OCI-LY1 (cell line): ENCODE results near the gene MCTP1.

ENCODE experiments used
- EZH2 ChIP-seq: fragments of 200-600 bp; sonication (generic), shearing (Covaris generic); IDR thresholded peaks from 2 replicates; pipeline ENCODE4 v1.8.0; 2017; ENCODE audit warnings: borderline replicate concordance, mixed run types, mild to moderate bottlenecking, antibody characterized with exemption, low read length, moderate library complexity, mixed read lengths
- TF ChIP-seq, protein P1 (sequence below): fragments of 200-600 bp; sonication (generic), shearing (Covaris generic); IDR thresholded peaks from 2 replicates; pipeline ENCODE4 v1.5.1; 2017; ENCODE audit warnings: mild to moderate bottlenecking, antibody characterized with exemption, low read length, moderate library complexity, mixed read lengths

DNA sequence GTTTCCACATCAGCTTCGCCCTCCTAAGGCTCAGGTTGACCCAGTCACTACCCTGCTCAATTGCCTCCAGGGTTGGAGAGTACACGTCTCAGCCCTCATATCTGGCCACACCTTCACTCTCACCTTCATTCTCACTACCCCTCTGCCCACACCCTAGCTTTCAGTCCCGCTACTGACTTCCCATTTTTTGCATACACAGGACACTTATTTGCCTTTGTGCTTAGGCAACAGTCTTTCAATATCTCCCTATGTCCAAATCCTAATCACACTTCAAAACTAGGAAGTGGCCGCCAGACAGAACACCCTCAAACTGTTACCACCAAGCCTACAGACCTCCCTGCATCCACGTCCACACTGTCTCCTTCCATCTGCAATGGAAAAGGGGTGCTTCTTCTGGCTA, 10.9 kb downstream of the MCTP1 start:
- no peak for TF ChIP-seq EZH2
- TF ChIP-seq, protein P1, sequence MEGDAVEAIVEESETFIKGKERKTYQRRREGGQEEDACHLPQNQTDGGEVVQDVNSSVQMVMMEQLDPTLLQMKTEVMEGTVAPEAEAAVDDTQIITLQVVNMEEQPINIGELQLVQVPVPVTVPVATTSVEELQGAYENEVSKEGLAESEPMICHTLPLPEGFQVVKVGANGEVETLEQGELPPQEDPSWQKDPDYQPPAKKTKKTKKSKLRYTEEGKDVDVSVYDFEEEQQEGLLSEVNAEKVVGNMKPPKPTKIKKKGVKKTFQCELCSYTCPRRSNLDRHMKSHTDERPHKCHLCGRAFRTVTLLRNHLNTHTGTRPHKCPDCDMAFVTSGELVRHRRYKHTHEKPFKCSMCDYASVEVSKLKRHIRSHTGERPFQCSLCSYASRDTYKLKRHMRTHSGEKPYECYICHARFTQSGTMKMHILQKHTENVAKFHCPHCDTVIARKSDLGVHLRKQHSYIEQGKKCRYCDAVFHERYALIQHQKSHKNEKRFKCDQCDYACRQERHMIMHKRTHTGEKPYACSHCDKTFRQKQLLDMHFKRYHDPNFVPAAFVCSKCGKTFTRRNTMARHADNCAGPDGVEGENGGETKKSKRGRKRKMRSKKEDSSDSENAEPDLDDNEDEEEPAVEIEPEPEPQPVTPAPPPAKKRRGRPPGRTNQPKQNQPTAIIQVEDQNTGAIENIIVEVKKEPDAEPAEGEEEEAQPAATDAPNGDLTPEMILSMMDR, result no peak
